ENCODE data around the gene SIX5.
A peak's percentile ranks its signal among the peaks of the same experiment; 100 is the strongest.

SIX5 gene

DNA sequence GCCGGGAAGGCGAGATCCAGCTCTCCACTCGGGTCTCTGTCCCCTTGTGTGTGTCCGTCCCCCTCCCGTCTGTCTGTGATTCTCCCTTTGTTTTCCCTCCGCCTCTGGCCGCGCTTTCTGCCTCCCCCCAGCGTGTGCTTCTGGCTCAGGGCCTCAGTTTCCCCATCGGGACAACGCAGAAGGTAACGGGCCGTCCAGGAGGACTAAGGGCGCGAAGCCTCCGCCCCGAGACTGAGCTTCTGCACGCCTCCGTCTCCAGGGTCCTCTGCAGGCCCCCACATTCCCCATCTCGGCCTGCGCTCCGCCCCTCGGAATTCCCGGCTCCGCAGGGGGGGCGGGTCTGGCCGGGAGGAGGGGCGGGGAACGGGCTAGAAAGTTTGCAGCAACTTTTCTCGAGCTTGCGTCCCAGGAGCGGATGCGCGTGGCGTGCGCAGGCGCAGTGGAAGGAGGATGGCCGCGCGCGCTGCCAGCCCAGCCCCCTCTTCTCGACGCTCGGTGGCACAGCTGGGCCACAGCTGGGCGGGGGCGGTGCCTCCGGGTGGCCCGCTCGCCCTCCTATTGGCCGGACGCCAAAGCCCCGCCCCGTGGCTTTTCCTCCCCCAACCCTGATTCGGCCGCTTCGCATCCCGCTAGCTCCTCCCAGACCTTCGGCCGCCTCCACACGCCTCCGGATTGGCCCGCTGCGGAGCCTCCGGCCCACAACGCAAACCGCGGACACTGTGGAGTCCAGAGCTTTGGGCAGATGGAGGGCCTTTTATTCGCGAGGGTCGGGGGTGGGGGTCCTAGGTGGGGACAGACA lies at the start of gene SIX5:
SIX5 (minus strand) TSS at position 269 of the 799 bp plus-strand sequence. CDS start 408 bp downstream, outside the sequence.
- peak within 1 kb of the TSS; percentile 89 to 94 for H3K4me3 ChIP-seq (ENCODE audit: low read length in 2 of 2)
- H3K27me3 ChIP-seq (ENCODE audit: control insufficient read depth in 2 of 2, insufficient read depth in 2 of 2, low read length in 2 of 2), result no peaks in the 10 kb centered on the region
- H3K27ac ChIP-seq (ENCODE audit: low read depth in 2 of 2, low read length in 2 of 2), result peak within 1 kb of the TSS; percentile 96 to 97
- H3K36me3 ChIP-seq (ENCODE audit: control insufficient read depth in 2 of 2, insufficient read depth in 2 of 2, low read length in 2 of 2), result no peaks in the 10 kb centered on the region
- H3K4me1 ChIP-seq (ENCODE audit: control insufficient read depth in 2 of 2, insufficient read depth in 2 of 2, low read length in 2 of 2), result peaks cover 21 to 33% of the 10 kb centered on the region in 2 donors
- no peaks in the 10 kb centered on the region for H3K9me3 ChIP-seq (ENCODE audit: control insufficient read depth in 2 of 2, low read length in 2 of 2)
- peak within 1 kb of the TSS; percentile 75 to 88 for H3K9ac ChIP-seq (ENCODE audit: low read depth in 1 of 2, low read length in 2 of 2)

- H3K36me3 ChIP-seq (ENCODE audit: control insufficient read depth in 2 of 2, insufficient read depth in 2 of 2, low read length in 2 of 2), result peaks cover 9 to 27% of the 10 kb centered on the region in 2 donors
- H3K9ac ChIP-seq (ENCODE audit: low read depth in 1 of 2, low read length in 2 of 2), result no peak overlapping the region
- peaks cover 0 to 2% of the 10 kb centered on the region in 2 donors for H3K4me1 ChIP-seq (ENCODE audit: control insufficient read depth in 2 of 2, insufficient read depth in 2 of 2, low read length in 2 of 2)
- H3K9me3 ChIP-seq (ENCODE audit: control insufficient read depth in 2 of 2, low read length in 2 of 2), result no peaks in the 10 kb centered on the region
- no peak overlapping the region for H3K27ac ChIP-seq (ENCODE audit: low read depth in 2 of 2, low read length in 2 of 2)
- H3K4me3 ChIP-seq (ENCODE audit: low read length in 2 of 2), result no peak overlapping the region
- no peaks in the 10 kb centered on the region for H3K27me3 ChIP-seq (ENCODE audit: control insufficient read depth in 2 of 2, insufficient read depth in 2 of 2, low read length in 2 of 2)
These were observed 48.8 kb upstream of the SIX5 start for GRCh38 chr19:45817725-45818301.

DNA sequence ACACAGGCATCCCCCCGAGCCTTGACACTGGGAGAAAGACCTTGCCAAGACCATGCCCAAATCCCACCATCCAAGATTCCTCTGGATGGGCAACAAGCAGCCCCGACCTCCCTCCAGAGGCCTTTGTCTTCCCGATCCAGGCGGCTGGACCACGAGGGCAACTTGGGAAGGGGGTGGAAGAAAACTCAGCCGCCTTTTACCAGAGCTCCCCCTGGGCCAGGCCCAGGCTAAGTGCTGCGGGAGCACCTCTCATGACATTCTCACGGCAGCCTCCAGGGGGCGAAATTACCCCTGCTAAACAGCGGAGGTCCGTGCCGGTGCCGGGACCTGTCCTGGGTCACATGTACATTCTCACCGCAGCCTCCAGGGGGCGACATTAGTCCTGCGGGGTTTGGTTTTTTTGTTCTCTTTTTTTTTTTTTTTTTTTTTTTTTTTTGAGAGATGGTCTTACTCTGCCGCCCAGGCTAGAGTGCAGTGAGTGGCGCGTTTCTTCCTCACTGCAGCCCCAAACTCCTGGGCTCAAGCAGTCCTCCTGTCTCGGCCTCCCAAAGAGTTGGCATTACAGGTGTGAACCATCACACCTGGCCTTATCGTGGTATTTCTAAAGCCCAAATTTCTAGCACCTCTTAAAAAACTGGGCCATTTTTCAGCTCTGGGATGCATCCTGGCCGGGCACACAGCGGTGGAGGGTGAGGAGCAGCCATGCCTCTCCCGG lies 48.1 kb upstream of the SIX5 start:
- no peaks in the 10 kb centered on the region for H3K27me3 ChIP-seq (ENCODE audit: control insufficient read depth in 2 of 2, insufficient read depth in 2 of 2, low read length in 2 of 2)
- H3K4me1 ChIP-seq (ENCODE audit: control insufficient read depth in 2 of 2, insufficient read depth in 2 of 2, low read length in 2 of 2), result peaks cover 0 to 2% of the 10 kb centered on the region in 2 donors
- no peaks in the 10 kb centered on the region for H3K9me3 ChIP-seq (ENCODE audit: control insufficient read depth in 2 of 2, low read length in 2 of 2)
- H3K4me3 ChIP-seq (ENCODE audit: low read length in 2 of 2), result no peak overlapping the region
- H3K9ac ChIP-seq (ENCODE audit: low read depth in 1 of 2, low read length in 2 of 2), result no peak overlapping the region
- H3K36me3 ChIP-seq (ENCODE audit: control insufficient read depth in 2 of 2, insufficient read depth in 2 of 2, low read length in 2 of 2), result peaks cover 7 to 22% of the 10 kb centered on the region in 2 donors
- no peak overlapping the region for H3K27ac ChIP-seq (ENCODE audit: low read depth in 2 of 2, low read length in 2 of 2)

DNA sequence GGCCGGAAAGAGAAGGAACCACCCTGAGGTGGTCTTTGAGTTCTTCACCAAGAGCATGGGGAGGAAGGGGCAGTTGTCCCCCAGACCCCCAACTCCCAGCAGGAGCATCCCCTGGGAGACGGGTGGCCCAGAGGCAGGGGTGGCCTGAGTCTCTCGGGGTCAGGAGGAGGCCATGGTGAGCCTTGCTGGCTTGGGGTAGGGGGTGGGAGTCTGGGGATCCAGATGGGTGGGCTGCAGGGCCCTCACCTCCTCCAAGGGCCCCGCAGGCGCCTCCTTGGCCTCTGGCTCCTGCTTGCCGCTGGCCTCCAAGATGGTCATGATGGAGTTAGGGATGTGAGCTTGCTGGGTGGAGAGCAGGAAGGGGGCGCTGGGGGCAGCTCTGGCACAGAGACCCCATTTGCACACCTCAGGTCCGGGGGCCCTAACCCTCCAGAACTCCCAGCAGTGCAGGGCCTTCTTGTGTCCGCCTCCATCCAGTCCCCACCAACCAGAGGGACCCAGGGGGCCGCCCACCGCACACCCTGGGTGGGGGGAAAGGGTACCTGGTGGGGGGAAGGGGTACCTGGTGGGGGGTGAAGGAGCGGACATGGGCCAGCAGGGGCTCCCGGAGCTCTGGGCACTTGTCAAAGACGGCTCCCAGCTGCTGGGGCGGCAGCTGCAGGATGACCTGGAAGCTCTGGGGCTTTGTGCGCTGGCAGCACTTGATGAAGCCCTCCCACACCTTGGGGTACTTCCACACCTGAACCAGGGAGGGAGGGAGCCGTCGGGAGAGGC lies 47.4 kb upstream of the SIX5 start:
- H3K4me1 ChIP-seq (ENCODE audit: control insufficient read depth in 2 of 2, insufficient read depth in 2 of 2, low read length in 2 of 2), result peaks cover 0 to 2% of the 10 kb centered on the region in 2 donors

GRCh38 chr19:45815481-45816216 lies 46.6 kb upstream of the SIX5 start:
- Histone ChIP-seq H3K27ac (ENCODE audit: low read depth in 2 of 2, low read length in 2 of 2) (no peak overlapping the region), H3K4me3 (ENCODE audit: low read length in 2 of 2) (no peak overlapping the region)

More for the DNA sequence above, 47.4 kb upstream of the SIX5 start:
- no peak overlapping the region for H3K9ac ChIP-seq (ENCODE audit: low read depth in 1 of 2, low read length in 2 of 2)
- H3K4me3 ChIP-seq (ENCODE audit: low read length in 2 of 2), result no peak overlapping the region
- no peaks in the 10 kb centered on the region for H3K27me3 ChIP-seq (ENCODE audit: control insufficient read depth in 2 of 2, insufficient read depth in 2 of 2, low read length in 2 of 2)
- H3K27ac ChIP-seq (ENCODE audit: low read depth in 2 of 2, low read length in 2 of 2), result no peak overlapping the region
- H3K9me3 ChIP-seq (ENCODE audit: control insufficient read depth in 2 of 2, low read length in 2 of 2), result no peaks in the 10 kb centered on the region
- peaks cover 6 to 18% of the 10 kb centered on the region in 2 donors for H3K36me3 ChIP-seq (ENCODE audit: control insufficient read depth in 2 of 2, insufficient read depth in 2 of 2, low read length in 2 of 2)

DNA sequence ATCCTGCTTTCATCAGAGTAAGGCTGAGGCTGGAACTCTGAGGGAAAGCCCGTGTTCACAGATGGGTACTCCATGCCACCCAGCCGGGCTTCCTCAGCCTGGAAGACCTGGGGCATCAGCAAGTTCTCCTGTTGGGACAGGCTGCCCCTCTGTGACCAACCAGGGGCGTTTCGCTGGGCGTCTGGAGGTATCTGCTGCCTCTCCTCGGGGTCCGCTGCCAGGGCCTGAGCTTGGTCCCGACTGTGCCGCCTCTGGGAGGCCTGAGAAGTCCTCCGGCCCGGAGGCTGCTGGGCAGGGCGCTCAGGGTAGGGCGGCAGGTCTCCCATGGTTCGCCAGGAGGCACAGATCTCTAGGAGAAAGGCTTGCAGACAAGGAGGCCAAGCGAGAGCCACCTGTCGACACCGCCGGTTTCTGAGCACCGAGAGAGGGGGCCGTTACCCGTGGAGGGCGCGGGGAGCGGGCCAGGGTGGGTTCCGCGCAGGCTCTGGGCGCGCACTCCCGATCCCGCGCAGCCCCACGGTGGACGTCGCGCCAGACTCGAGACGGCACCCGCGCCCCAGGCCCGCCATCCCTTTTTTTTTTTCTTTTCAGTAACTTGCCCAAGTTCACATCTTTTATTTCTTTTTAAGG lies 45.9 kb upstream of the SIX5 start, which contains the start of gene RSPH6A:
RSPH6A (minus strand) TSS at position 458 of the 630 bp plus-strand sequence; CDS start at position 326, 132 bp downstream.
- no peak within 1 kb of the TSS for H3K4me3 ChIP-seq (ENCODE audit: low read length in 2 of 2)
- no peaks in the 10 kb centered on the region for H3K9me3 ChIP-seq (ENCODE audit: control insufficient read depth in 2 of 2, low read length in 2 of 2)
- H3K4me1 ChIP-seq (ENCODE audit: control insufficient read depth in 2 of 2, insufficient read depth in 2 of 2, low read length in 2 of 2), result peaks cover 0 to 2% of the 10 kb centered on the region in 2 donors
- peak within 1 kb of the TSS in 1 of 2 donors; percentile 10 for H3K9ac ChIP-seq (ENCODE audit: low read depth in 1 of 2, low read length in 2 of 2)
- H3K27ac ChIP-seq (ENCODE audit: low read depth in 2 of 2, low read length in 2 of 2), result no peak within 1 kb of the TSS
- peaks cover 0 to 9% of the 10 kb centered on the region in 2 donors for H3K36me3 ChIP-seq (ENCODE audit: control insufficient read depth in 2 of 2, insufficient read depth in 2 of 2, low read length in 2 of 2)
- no peaks in the 10 kb centered on the region for H3K27me3 ChIP-seq (ENCODE audit: control insufficient read depth in 2 of 2, insufficient read depth in 2 of 2, low read length in 2 of 2)

More at GRCh38 chr19:45815481-45816216, 46.6 kb upstream of the SIX5 start:
- peaks cover 0 to 2% of the 10 kb centered on the region in 2 donors for H3K4me1 ChIP-seq (ENCODE audit: control insufficient read depth in 2 of 2, insufficient read depth in 2 of 2, low read length in 2 of 2)
- peaks cover 5 to 12% of the 10 kb centered on the region in 2 donors for H3K36me3 ChIP-seq (ENCODE audit: control insufficient read depth in 2 of 2, insufficient read depth in 2 of 2, low read length in 2 of 2)
- no peaks in the 10 kb centered on the region for H3K27me3 ChIP-seq (ENCODE audit: control insufficient read depth in 2 of 2, insufficient read depth in 2 of 2, low read length in 2 of 2)
- peak overlapping the region in 1 of 2 donors; percentile 10 for H3K9ac ChIP-seq (ENCODE audit: low read depth in 1 of 2, low read length in 2 of 2)
- H3K9me3 ChIP-seq (ENCODE audit: control insufficient read depth in 2 of 2, low read length in 2 of 2), result no peaks in the 10 kb centered on the region

DNA sequence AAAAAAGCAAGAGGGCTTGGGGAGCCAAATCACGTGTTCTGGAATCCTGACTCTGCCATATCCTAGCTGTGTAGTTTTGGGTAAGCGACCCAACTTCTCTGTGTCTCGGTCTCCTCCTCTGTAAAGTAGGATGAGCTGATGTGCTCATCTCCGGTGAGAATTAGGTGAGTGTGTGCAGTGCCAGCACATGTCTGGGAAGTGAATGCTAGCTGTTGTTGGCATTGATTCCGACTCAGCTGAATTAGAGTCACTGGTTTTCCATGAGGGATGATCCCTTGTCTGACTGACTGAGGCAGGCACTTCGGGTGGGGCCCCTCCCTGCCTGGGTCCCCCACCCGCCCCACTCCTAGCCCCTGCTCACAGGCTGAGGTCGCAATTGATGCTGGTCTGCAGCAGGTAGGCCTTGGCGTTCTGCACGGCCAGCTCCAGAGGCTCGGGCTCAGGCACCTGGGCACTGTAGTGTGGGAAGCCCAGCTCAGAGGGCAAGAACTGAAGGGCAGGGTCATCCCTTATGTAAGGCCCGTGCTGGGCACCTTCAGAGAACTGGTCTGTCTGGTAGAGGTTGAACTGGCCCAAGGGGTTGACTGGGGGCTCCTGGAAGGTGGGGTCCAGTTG lies 45.2 kb upstream of the SIX5 start:
- no peaks in the 10 kb centered on the region for H3K27me3 ChIP-seq (ENCODE audit: control insufficient read depth in 2 of 2, insufficient read depth in 2 of 2, low read length in 2 of 2)
- H3K27ac ChIP-seq (ENCODE audit: low read depth in 2 of 2, low read length in 2 of 2), result no peak overlapping the region

DNA sequence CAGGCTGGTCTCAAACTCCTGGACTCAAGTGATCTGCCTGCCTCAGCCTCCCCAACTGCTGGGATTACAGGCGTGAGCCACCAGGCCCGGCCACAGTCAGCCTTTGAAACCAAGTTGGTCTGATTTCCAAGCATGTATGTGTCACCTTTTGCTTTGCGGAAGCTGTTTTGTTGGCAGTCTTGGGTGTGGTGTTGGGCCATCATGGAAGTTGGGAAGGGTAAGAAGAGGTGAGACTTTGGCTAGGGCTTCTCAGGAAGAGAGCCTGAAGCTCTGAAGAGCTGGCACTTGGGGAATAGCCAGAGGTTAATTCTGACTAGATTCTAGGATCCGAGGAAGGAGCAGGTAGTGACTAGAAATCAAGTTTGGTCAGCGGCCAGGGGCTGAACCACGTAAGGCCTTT lies 43.2 kb upstream of the SIX5 start:
- Histone ChIP-seq H3K27me3 (ENCODE audit: control insufficient read depth in 2 of 2, insufficient read depth in 2 of 2, low read length in 2 of 2) (no peaks in the 10 kb centered on the region), H3K4me3 (ENCODE audit: low read length in 2 of 2) (no peak overlapping the region), H3K9me3 (ENCODE audit: control insufficient read depth in 2 of 2, low read length in 2 of 2) (no peaks in the 10 kb centered on the region), H3K27ac (ENCODE audit: low read depth in 2 of 2, low read length in 2 of 2) (no peak overlapping the region), H3K9ac (ENCODE audit: low read depth in 1 of 2, low read length in 2 of 2) (no peak overlapping the region), H3K4me1 (ENCODE audit: control insufficient read depth in 2 of 2, insufficient read depth in 2 of 2, low read length in 2 of 2) (peaks cover 0 to 6% of the 10 kb centered on the region in 2 donors), H3K36me3 (ENCODE audit: control insufficient read depth in 2 of 2, insufficient read depth in 2 of 2, low read length in 2 of 2) (peaks cover 0 to 2% of the 10 kb centered on the region in 2 donors)

More for the DNA sequence above, 45.2 kb upstream of the SIX5 start:
- Histone ChIP-seq H3K4me1 (ENCODE audit: control insufficient read depth in 2 of 2, insufficient read depth in 2 of 2, low read length in 2 of 2) (peaks cover 0 to 6% of the 10 kb centered on the region in 2 donors), H3K9ac (ENCODE audit: low read depth in 1 of 2, low read length in 2 of 2) (no peak overlapping the region), H3K4me3 (ENCODE audit: low read length in 2 of 2) (no peak overlapping the region), H3K9me3 (ENCODE audit: control insufficient read depth in 2 of 2, low read length in 2 of 2) (no peaks in the 10 kb centered on the region), H3K36me3 (ENCODE audit: control insufficient read depth in 2 of 2, insufficient read depth in 2 of 2, low read length in 2 of 2) (peaks cover 0 to 4% of the 10 kb centered on the region in 2 donors)

Data from mucosa of rectum (tissue), 2 donors.